ENCODE results near the gene DPP10. TPM values are rescaled to one million over a fixed set of nuclear protein-coding genes. Genes with fewer than 3 reads are reported as not detected.

DPP10 gene
- total RNA-seq, 1 donor from 2014 or later = 1.1 TPM

- Histone ChIP-seq H3K36me3 (ENCODE audit: insufficient read depth, low read length) (no peaks in the 10 kb centered on the region), H3K27me3 (ENCODE audit: insufficient read depth, low read length) (no peaks in the 10 kb centered on the region), H2AFZ (ENCODE audit: low read depth, low read length) (no peak overlapping the region), H3K4me3 (ENCODE audit: insufficient read depth, low read depth, low read length) (no peak overlapping the region), H3K4me2 (ENCODE audit: low read length) (no peak overlapping the region), H3K9ac (ENCODE audit: low read length) (no peak overlapping the region), H3K4me1 (ENCODE audit: insufficient read depth, low read length) (no peaks in the 10 kb centered on the region), H4K20me1 (ENCODE audit: insufficient read depth, low read length) (no peaks in the 10 kb centered on the region), H3K79me2 (ENCODE audit: insufficient read depth, low read length) (no peaks in the 10 kb centered on the region), H3K27ac (ENCODE audit: low read depth, low read length) (no peak overlapping the region), H3K9me3 (ENCODE audit: insufficient read depth, low read depth, low read length) (peaks cover 3% of the 10 kb centered on the region)
- Mint-ChIP-seq H3K4me1 (ENCODE audit: low read depth, unreplicated experiment) (no peaks in the 10 kb centered on the region), H3K9me3 (ENCODE audit: unreplicated experiment) (no peaks in the 10 kb centered on the region), H3K4me3 (ENCODE audit: unreplicated experiment) (no peak overlapping the region), H3K27me3 (ENCODE audit: low read depth, unreplicated experiment) (peaks cover 2% of the 10 kb centered on the region), H3K36me3 (ENCODE audit: low read depth, unreplicated experiment) (no peaks in the 10 kb centered on the region), H3K27ac (ENCODE audit: unreplicated experiment) (no peak overlapping the region)
- TF ChIP-seq EZH2 (IDR thresholded peaks at IDR 0.05; ENCODE audit: insufficient read depth, low read length) (no peak), CTCF (IDR thresholded peaks at IDR 0.05; ENCODE audit: insufficient read depth, low read depth, low read length) (no peak)
- FAIRE-seq (no peak), DNase-seq (ENCODE audit: low read depth) (no peak)
Measured at GRCh38 chr2:114424699-114425098, 17.7 kb upstream of the DPP10 start.

GRCh38 chr2:114426756-114427155 lies 15.7 kb upstream of the DPP10 start:
- Histone ChIP-seq H2AFZ (ENCODE audit: low read depth, low read length) (no peak overlapping the region), H3K36me3 (ENCODE audit: insufficient read depth, low read length) (no peaks in the 10 kb centered on the region), H3K4me1 (ENCODE audit: insufficient read depth, low read length) (no peaks in the 10 kb centered on the region), H4K20me1 (ENCODE audit: insufficient read depth, low read length) (no peaks in the 10 kb centered on the region), H3K4me3 (ENCODE audit: insufficient read depth, low read depth, low read length) (no peak overlapping the region), H3K79me2 (ENCODE audit: insufficient read depth, low read length) (no peaks in the 10 kb centered on the region), H3K27me3 (ENCODE audit: insufficient read depth, low read length) (no peaks in the 10 kb centered on the region), H3K9me3 (ENCODE audit: insufficient read depth, low read depth, low read length) (peaks cover 3% of the 10 kb centered on the region), H3K4me2 (ENCODE audit: low read length) (no peak overlapping the region), H3K27ac (ENCODE audit: low read depth, low read length) (no peak overlapping the region), H3K9ac (ENCODE audit: low read length) (no peak overlapping the region)
- Mint-ChIP-seq H3K36me3 (ENCODE audit: low read depth, unreplicated experiment) (no peaks in the 10 kb centered on the region), H3K9me3 (ENCODE audit: unreplicated experiment) (no peaks in the 10 kb centered on the region), H3K4me3 (ENCODE audit: unreplicated experiment) (no peak overlapping the region), H3K27me3 (ENCODE audit: low read depth, unreplicated experiment) (peaks cover 2% of the 10 kb centered on the region), H3K4me1 (ENCODE audit: low read depth, unreplicated experiment) (no peaks in the 10 kb centered on the region), H3K27ac (ENCODE audit: unreplicated experiment) (no peak overlapping the region)
- TF ChIP-seq EZH2 (IDR thresholded peaks at IDR 0.05; ENCODE audit: insufficient read depth, low read length) (no peak), CTCF (IDR thresholded peaks at IDR 0.05; ENCODE audit: insufficient read depth, low read depth, low read length) (no peak)
- DNase-seq (ENCODE audit: low read depth) = no peak
- no peak for FAIRE-seq

- H3K4me3 ChIP-seq (ENCODE audit: insufficient read depth, low read depth, low read length) = no peak overlapping the region
- DNase-seq (ENCODE audit: low read depth) = no peak
- Mint-ChIP-seq H3K4me3 (ENCODE audit: unreplicated experiment) (no peak overlapping the region), H3K4me1 (ENCODE audit: low read depth, unreplicated experiment) (no peaks in the 10 kb centered on the region), H3K27ac (ENCODE audit: unreplicated experiment) (no peak overlapping the region), H3K9me3 (ENCODE audit: unreplicated experiment) (no peaks in the 10 kb centered on the region), H3K27me3 (ENCODE audit: low read depth, unreplicated experiment) (peaks cover 4% of the 10 kb centered on the region), H3K36me3 (ENCODE audit: low read depth, unreplicated experiment) (no peaks in the 10 kb centered on the region)
- no peak overlapping the region for H3K9ac ChIP-seq (ENCODE audit: low read length)
- no peaks in the 10 kb centered on the region for H3K79me2 ChIP-seq (ENCODE audit: insufficient read depth, low read length)
- no peak for FAIRE-seq
- no peaks in the 10 kb centered on the region for H3K4me1 ChIP-seq (ENCODE audit: insufficient read depth, low read length)
- no peaks in the 10 kb centered on the region for H4K20me1 ChIP-seq (ENCODE audit: insufficient read depth, low read length)
- peaks cover 2% of the 10 kb centered on the region for H3K9me3 ChIP-seq (ENCODE audit: insufficient read depth, low read depth, low read length)
- TF ChIP-seq CTCF (IDR thresholded peaks at IDR 0.05; ENCODE audit: insufficient read depth, low read depth, low read length) = no peak
- TF ChIP-seq EZH2 (IDR thresholded peaks at IDR 0.05; ENCODE audit: insufficient read depth, low read length) = no peak
- no peak overlapping the region for H3K27ac ChIP-seq (ENCODE audit: low read depth, low read length)
- H3K4me2 ChIP-seq (ENCODE audit: low read length) = no peak overlapping the region
- no peaks in the 10 kb centered on the region for H3K27me3 ChIP-seq (ENCODE audit: insufficient read depth, low read length)
- H2AFZ ChIP-seq (ENCODE audit: low read depth, low read length) = no peak overlapping the region
- H3K36me3 ChIP-seq (ENCODE audit: insufficient read depth, low read length) = no peaks in the 10 kb centered on the region
Measured at GRCh38 chr2:114436329-114436728, 6.1 kb upstream of the DPP10 start.
